HCT116 (cell line): Measurements from ENCODE around the gene DBF4. TPM values are rescaled to one million over a fixed set of nuclear protein-coding genes. Genes with fewer than 3 reads are reported as not detected.

Source experiments
- ATAC-seq: fragments of 200-7000 bp; cut with Tn5 transposase; 2 replicates; pipeline ENCODE4 v1.9.1; 2020; ENCODE audit warnings: mild to moderate bottlenecking, moderate library complexity
- BruUV-seq: library from RNA; stranded (reverse); fragments of 400-500 nt; replicated peaks from 2 replicates; lab custom pipeline; 2021; lab: Mats Ljungman, UMichigan
- CTCF ChIA-PET: fragments of 300-600 bp; sonication (Branson Sonifier 250); formaldehyde crosslinking; loops from one replicate; lab custom pipeline; 2021; ENCODE audit warnings: antibody characterized with exemption; lab: Charles Lee
- POLR2A ChIA-PET: fragments of 300-600, 350-600 bp; sonication (Branson Sonifier 250); formaldehyde crosslinking; loops from one replicate; lab custom pipeline; 2021; ENCODE audit warnings: antibody characterized with exemption; lab: Charles Lee
- RAD21 ChIA-PET, 2 experiments: fragments of 300-600 bp; sonication (Branson Sonifier 250); formaldehyde crosslinking; loops; one replicate each; lab custom pipeline; 2023; ENCODE audit warnings: low total read pairs in 2 of 2; ENCODE audit not compliant: uncharacterized antibody in 2 of 2, unreplicated experiment in 2 of 2, low non-redundant PET in 1 of 2; lab: Charles Lee
- DNase-seq: peaks from one replicate; pipeline ENCODE4 v3.0.0-alpha.2; 2010; ENCODE audit warnings: low read depth, low spot score
- H2AFZ ChIP-seq: fragments of 200-600 bp; shearing (Covaris generic), sonication (generic); 2 replicates; pipeline ENCODE4 v1.6.1; 2017; ENCODE audit warnings: low read depth, mixed run types, mixed read lengths, antibody characterized with exemption, low read length; ENCODE audit not compliant: poor library complexity, severe bottlenecking
- H3K27ac ChIP-seq: 2 replicates; pipeline ENCODE4 v1.5.1; 2012; ENCODE audit warnings: low read depth, low read length
- H3K27me3 ChIP-seq: fragments of 200-600 bp; sonication (generic); 2 replicates; pipeline ENCODE4 v1.6.1; 2016; ENCODE audit warnings: mixed run types, low read length, mixed read lengths; ENCODE audit not compliant: insufficient read depth
- H3K36me3 ChIP-seq, 2 experiments: fragments of 200-500 bp in 1 of 2; fragments of 200-600 bp in 1 of 2; sonication (Bioruptor generic) in 1 of 2; sonication (generic) in 1 of 2; 2 replicates each; pipeline versions ENCODE4 v1.5.1 to v1.6.1; 2014 to 2016; ENCODE audit warnings: low read length in 2 of 2, inconsistent platforms in 1 of 2, mixed read lengths in 1 of 2, mixed run types in 1 of 2; ENCODE audit not compliant: insufficient read depth in 2 of 2, control insufficient read depth in 1 of 2
- H3K4me1 ChIP-seq, 2 experiments: fragments of 200-600 bp in 1 of 2; sonication (generic) in 1 of 2; 2 replicates each; pipeline versions ENCODE4 v1.5.1 to v1.6.1; 2012 to 2017; ENCODE audit warnings: low read length in 2 of 2, inconsistent platforms in 1 of 2, mild to moderate bottlenecking in 1 of 2, mixed read lengths in 1 of 2, mixed run types in 1 of 2, moderate library complexity in 1 of 2; ENCODE audit not compliant: insufficient read depth in 2 of 2, control insufficient read depth in 1 of 2
- H3K4me2 ChIP-seq: fragments of 200-600 bp; sonication (generic); 2 replicates; pipeline ENCODE4 v1.6.1; 2017; ENCODE audit warnings: mixed run types, low read length, mixed read lengths
- H3K4me3 ChIP-seq, 2 experiments: fragments of 200-600 bp in 1 of 2; sonication (generic) in 1 of 2; replicated peaks in 1 of 2; 2 replicates each; pipeline ENCODE4 v1.5.1; 2011 to 2016; ENCODE audit warnings: low read length in 2 of 2, control low read depth in 1 of 2, low read depth in 1 of 2, mild to moderate bottlenecking in 1 of 2, mixed read lengths in 1 of 2, mixed run types in 1 of 2
- H3K79me2 ChIP-seq: fragments of 200-600 bp; sonication (generic); 2 replicates; pipeline ENCODE4 v1.6.1; 2017; ENCODE audit warnings: mild to moderate bottlenecking, mixed run types, low read length, moderate library complexity, mixed read lengths; ENCODE audit not compliant: insufficient read depth
- H3K9ac ChIP-seq: fragments of 200-600 bp; sonication (generic); 2 replicates; pipeline ENCODE4 v1.6.1; 2016; ENCODE audit warnings: low read length, mixed read lengths
- H3K9me2 ChIP-seq: fragments of 200-600 bp; sonication (generic), shearing (Covaris generic); 2 replicates; pipeline ENCODE4 v1.6.1; 2017; ENCODE audit warnings: mixed run types, mild to moderate bottlenecking, moderate library complexity; ENCODE audit not compliant: insufficient read depth
- H3K9me3 ChIP-seq, 2 experiments: fragments of 200-500 bp in 1 of 2; fragments of 200-600 bp in 1 of 2; sonication (Bioruptor generic) in 1 of 2; sonication (generic) in 1 of 2; 2 replicates each; pipeline ENCODE4 v1.6.1; 2014 to 2017; ENCODE audit warnings: low read length in 2 of 2, mixed read lengths in 2 of 2, inconsistent platforms in 1 of 2, low read depth in 1 of 2, mild to moderate bottlenecking in 1 of 2, mixed run types in 1 of 2, moderate library complexity in 1 of 2; ENCODE audit not compliant: control insufficient read depth in 1 of 2, insufficient read depth in 1 of 2
- H4K20me1 ChIP-seq: fragments of 200-600 bp; sonication (generic), shearing (Covaris generic); 2 replicates; pipeline ENCODE4 v1.6.1; 2017; ENCODE audit warnings: mixed run types, mild to moderate bottlenecking, moderate library complexity; ENCODE audit not compliant: insufficient read depth
- ATF3 ChIP-seq: IDR thresholded peaks from 2 replicates; pipeline ENCODE4 v1.6.1; 2012
- CBX3 ChIP-seq: IDR thresholded peaks from 2 replicates; pipeline ENCODE4 v1.6.1; 2012; ENCODE audit warnings: low read depth
- CEBPB ChIP-seq: IDR thresholded peaks from 2 replicates; pipeline ENCODE4 v1.6.1; 2012; ENCODE audit warnings: low read depth
- EGR1 ChIP-seq: IDR thresholded peaks from 2 replicates; pipeline ENCODE4 v1.6.1; 2012; ENCODE audit warnings: low read depth
- EZH2 ChIP-seq: fragments of 200-600 bp; sonication (generic); IDR thresholded peaks from 2 replicates; pipeline ENCODE4 v1.6.1; 2017; ENCODE audit warnings: antibody characterized with exemption, mixed run types
- EZH2phosphoT487 ChIP-seq: fragments of 200-600 bp; IDR thresholded peaks from 2 replicates; pipeline ENCODE4 v1.6.1; 2018; ENCODE audit warnings: antibody characterized with exemption, borderline replicate concordance
- JUND ChIP-seq: IDR thresholded peaks from 2 replicates; pipeline ENCODE4 v1.6.1; 2012
- MAX ChIP-seq: IDR thresholded peaks from 2 replicates; pipeline ENCODE4 v1.6.1; 2012
- POLR2A ChIP-seq: IDR thresholded peaks from 2 replicates; pipeline ENCODE4 v1.7.0; 2011; ENCODE audit warnings: borderline replicate concordance; ENCODE audit not compliant: insufficient read depth, insufficient read length; ENCODE audit errors: extremely low read depth
- POLR2AphosphoS5 ChIP-seq: IDR thresholded peaks from 2 replicates; pipeline ENCODE4 v1.6.1; 2011; ENCODE audit warnings: mild to moderate bottlenecking, low read depth, low read length, moderate library complexity
- RAD21 ChIP-seq: IDR thresholded peaks from 2 replicates; pipeline ENCODE4 v1.6.1; 2012; ENCODE audit warnings: low read depth, mild to moderate bottlenecking
- SIN3A ChIP-seq: IDR thresholded peaks from 2 replicates; pipeline ENCODE4 v1.6.1; 2012; ENCODE audit warnings: low read depth
- SP1 ChIP-seq: IDR thresholded peaks from 2 replicates; pipeline ENCODE4 v1.6.1; 2012; ENCODE audit warnings: low read depth
- ZNF274 ChIP-seq: fragments of 200-500 bp; sonication (Bioruptor generic); IDR thresholded peaks from 2 replicates; pipeline ENCODE4 v1.6.1; 2014; ENCODE audit warnings: mild to moderate bottlenecking, low read depth, low read length, inconsistent platforms
- intact Hi-C: fragments of 100-400 bp; cut with micrococcal nuclease; formaldehyde crosslinking; loops from 2 replicates; pipeline ENCODE4 v1.10.0; 2022
- total RNA-seq: library from RNA; stranded (reverse); gene quantifications from one replicate; pipeline ENCODE4 v1.2.1, GENCODE V29; 2021; ENCODE audit not compliant: unreplicated experiment
- TF ChIP-seq, protein P1 (sequence below), 3 experiments: fragments of 200-600 bp in 1 of 3; sonication (generic) in 1 of 3; IDR thresholded peaks in 2 of 3; conservative IDR thresholded peaks in 1 of 3; 2 replicates each; pipeline ENCODE4 v1.5.1; 2012 to 2017; ENCODE audit warnings: low read depth in 2 of 3, low read length in 2 of 3, antibody characterized with exemption in 1 of 3, borderline replicate concordance in 1 of 3, control low read depth in 1 of 3, mild to moderate bottlenecking in 1 of 3, mixed read lengths in 1 of 3, mixed run types in 1 of 3, moderate library complexity in 1 of 3; ENCODE audit not compliant: insufficient read depth in 1 of 3
- TF ChIP-seq, protein P2 (sequence below): IDR thresholded peaks from 2 replicates; pipeline ENCODE4 v1.6.1; 2012; ENCODE audit warnings: low read depth

The DBF4 gene
- total RNA-seq, 1 experiment from 2014 or later, result 62.2 TPM

DNA sequence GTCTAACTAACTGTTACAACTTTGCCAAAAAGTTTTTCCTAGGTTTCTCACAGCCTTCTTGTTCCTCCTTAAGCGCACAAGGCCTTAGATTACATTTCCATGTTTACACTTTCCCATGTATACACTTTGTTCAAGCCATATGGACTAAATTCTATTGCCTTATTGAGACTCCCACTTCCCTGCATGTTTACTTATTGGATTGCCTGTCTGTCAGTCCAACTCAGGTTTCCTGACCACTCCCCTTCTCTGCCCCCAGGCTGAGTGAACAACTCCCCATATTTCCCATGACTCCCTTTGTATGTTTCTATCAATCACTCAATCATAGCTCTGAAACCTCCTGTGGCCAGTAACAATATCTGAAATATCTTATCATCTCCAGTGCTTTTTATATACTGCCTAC lies 43.2 kb upstream of the DBF4 start:
- DNase-seq (no peak), ATAC-seq (peak; percentile 47; the same call in 1 of the 2 replicates)
- TF ChIP-seq, protein P1, sequence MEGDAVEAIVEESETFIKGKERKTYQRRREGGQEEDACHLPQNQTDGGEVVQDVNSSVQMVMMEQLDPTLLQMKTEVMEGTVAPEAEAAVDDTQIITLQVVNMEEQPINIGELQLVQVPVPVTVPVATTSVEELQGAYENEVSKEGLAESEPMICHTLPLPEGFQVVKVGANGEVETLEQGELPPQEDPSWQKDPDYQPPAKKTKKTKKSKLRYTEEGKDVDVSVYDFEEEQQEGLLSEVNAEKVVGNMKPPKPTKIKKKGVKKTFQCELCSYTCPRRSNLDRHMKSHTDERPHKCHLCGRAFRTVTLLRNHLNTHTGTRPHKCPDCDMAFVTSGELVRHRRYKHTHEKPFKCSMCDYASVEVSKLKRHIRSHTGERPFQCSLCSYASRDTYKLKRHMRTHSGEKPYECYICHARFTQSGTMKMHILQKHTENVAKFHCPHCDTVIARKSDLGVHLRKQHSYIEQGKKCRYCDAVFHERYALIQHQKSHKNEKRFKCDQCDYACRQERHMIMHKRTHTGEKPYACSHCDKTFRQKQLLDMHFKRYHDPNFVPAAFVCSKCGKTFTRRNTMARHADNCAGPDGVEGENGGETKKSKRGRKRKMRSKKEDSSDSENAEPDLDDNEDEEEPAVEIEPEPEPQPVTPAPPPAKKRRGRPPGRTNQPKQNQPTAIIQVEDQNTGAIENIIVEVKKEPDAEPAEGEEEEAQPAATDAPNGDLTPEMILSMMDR (IDR thresholded peaks at IDR 0.05 in 2 of 3, conservative IDR thresholded peaks at IDR 0.05 in 1 of 3; ENCODE audit: borderline replicate concordance in 1 of 3, insufficient read depth in 1 of 3, low read depth in 2 of 3, low read length in 2 of 3), result no peak
- TF ChIP-seq MAX (no peak), POLR2AphosphoS5 (no peak), CEBPB (no peak), EZH2phosphoT487 (no peak), EZH2 (no peak), RAD21 (no peak), SIN3A (no peak), POLR2A (no peak), EGR1 (no peak), CBX3 (no peak), JUND (no peak), ATF3 (no peak), SP1 (no peak), ZNF274 (no peak)
- TF ChIP-seq, protein P2, sequence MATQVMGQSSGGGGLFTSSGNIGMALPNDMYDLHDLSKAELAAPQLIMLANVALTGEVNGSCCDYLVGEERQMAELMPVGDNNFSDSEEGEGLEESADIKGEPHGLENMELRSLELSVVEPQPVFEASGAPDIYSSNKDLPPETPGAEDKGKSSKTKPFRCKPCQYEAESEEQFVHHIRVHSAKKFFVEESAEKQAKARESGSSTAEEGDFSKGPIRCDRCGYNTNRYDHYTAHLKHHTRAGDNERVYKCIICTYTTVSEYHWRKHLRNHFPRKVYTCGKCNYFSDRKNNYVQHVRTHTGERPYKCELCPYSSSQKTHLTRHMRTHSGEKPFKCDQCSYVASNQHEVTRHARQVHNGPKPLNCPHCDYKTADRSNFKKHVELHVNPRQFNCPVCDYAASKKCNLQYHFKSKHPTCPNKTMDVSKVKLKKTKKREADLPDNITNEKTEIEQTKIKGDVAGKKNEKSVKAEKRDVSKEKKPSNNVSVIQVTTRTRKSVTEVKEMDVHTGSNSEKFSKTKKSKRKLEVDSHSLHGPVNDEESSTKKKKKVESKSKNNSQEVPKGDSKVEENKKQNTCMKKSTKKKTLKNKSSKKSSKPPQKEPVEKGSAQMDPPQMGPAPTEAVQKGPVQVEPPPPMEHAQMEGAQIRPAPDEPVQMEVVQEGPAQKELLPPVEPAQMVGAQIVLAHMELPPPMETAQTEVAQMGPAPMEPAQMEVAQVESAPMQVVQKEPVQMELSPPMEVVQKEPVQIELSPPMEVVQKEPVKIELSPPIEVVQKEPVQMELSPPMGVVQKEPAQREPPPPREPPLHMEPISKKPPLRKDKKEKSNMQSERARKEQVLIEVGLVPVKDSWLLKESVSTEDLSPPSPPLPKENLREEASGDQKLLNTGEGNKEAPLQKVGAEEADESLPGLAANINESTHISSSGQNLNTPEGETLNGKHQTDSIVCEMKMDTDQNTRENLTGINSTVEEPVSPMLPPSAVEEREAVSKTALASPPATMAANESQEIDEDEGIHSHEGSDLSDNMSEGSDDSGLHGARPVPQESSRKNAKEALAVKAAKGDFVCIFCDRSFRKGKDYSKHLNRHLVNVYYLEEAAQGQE, result no peak

More for the DNA sequence above, 43.2 kb upstream of the DBF4 start:
- Histone ChIP-seq H2AFZ (no peak overlapping the region), H3K36me3 (0 out of 4 replicates have a peak, but pooled peaks cover 0 to 5% of the 10 kb centered on the region in 2 experiments), H3K4me1 (no peaks in the 10 kb centered on the region), H3K27me3 (no peaks in the 10 kb centered on the region), H4K20me1 (no peaks in the 10 kb centered on the region), H3K9ac (no peak overlapping the region), H3K4me3 (no peak overlapping the region), H3K4me2 (no peak overlapping the region), H3K79me2 (no peaks in the 10 kb centered on the region), H3K27ac (no peak overlapping the region), H3K9me3 (no peaks in the 10 kb centered on the region), H3K9me2 (no peaks in the 10 kb centered on the region)
- BruUV-seq, result no TSS peak
- POLR2A ChIA-PET, result no interaction called here
- RAD21 ChIA-PET, result no interaction called here
- CTCF ChIA-PET, result no interaction called here
- intact Hi-C loops, result no loop called here
